Chondrocyte (in vitro differentiated cells): Measurements from ENCODE around the gene RASL10A. TPM values are rescaled to one million over a fixed set of nuclear protein-coding genes. Genes with fewer than 3 reads are reported as not detected.

Experiments
- DNase-seq: peaks from one replicate; pipeline ENCODE4 v3.0.0; 2021; ENCODE audit warnings: mixed read lengths, low spot score
- H3K27ac Mint-ChIP-seq: one replicate; pipeline ENCODE4 v1.8.0; 2021; ENCODE audit warnings: mild to moderate bottlenecking, moderate library complexity, mixed read lengths; ENCODE audit not compliant: unreplicated experiment
- H3K27me3 Mint-ChIP-seq: 2 replicates; pipeline ENCODE4 v1.8.0; 2021; ENCODE audit warnings: low read depth, mixed read lengths
- H3K36me3 Mint-ChIP-seq: 2 replicates; pipeline ENCODE4 v1.8.0; 2021; ENCODE audit warnings: low read depth, mixed read lengths
- H3K4me1 Mint-ChIP-seq: 2 replicates; pipeline ENCODE4 v1.8.0; 2021; ENCODE audit warnings: low read depth, mild to moderate bottlenecking, mixed read lengths
- H3K4me3 Mint-ChIP-seq: one replicate; pipeline ENCODE4 v1.8.0; 2021; ENCODE audit warnings: mild to moderate bottlenecking, moderate library complexity, mixed read lengths; ENCODE audit not compliant: unreplicated experiment
- H3K9me3 Mint-ChIP-seq: 2 replicates; pipeline ENCODE4 v1.8.0; 2021; ENCODE audit warnings: low read depth, mixed read lengths
- total RNA-seq: library from RNA; stranded (reverse); gene quantifications from 3 replicates; pipeline ENCODE4 v1.2.1, GENCODE V29; 2021
- TF ChIP-seq, protein P1 (sequence below): fragments of 200-600 bp; sonication (generic); IDR thresholded peaks from 2 replicates; pipeline ENCODE4 v1.5.0; 2021; ENCODE audit warnings: antibody characterized with exemption, mild to moderate bottlenecking, moderate library complexity

The RASL10A gene
- total RNA-seq, 1 donor from 2014 or later, result 0.27 TPM

DNA sequence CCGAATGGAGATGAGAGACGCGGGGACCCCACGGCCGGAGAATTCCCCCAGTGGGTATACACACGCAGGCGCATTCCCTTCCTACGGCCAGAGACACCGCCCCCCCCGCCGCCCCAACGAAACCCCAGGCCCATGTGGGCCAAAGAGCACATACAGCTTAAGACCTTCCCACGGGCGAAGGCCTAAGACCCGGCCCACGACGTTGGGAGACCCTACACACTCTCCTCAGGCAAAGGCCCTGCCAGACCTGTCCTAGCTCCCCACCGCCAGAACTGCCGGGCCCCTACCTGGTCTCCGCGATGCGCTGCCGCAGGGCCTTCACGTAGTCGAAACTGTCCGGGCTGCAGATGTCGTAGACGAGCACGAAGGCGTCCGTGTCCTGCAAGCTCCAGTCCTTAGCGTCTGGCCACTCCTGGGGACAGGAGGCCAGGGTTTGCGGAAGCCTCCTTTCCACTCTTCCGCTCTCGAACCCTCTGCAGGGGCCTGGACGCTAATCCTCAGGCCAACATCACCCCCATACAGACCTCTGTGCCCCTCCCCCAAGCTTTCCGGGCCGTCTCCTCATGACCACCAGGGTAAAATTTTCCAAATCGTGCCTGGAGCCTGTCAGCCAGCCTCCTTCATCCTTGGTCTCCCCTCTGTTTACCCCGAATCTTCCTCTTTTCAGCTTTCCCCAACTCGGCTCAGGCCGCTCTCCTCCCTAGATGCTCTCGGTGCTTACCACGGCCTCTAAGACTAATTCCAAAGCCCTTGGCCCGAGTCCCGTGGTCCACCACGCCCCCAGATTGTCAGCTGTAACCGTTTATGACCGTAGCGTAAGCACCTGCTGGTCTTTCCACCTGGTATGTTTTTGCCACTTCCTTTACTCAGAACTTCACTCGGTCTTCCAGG, 1.7 kb downstream of the RASL10A start:
- H3K4me1 Mint-ChIP-seq, result peaks cover 33% of the 10 kb centered on the region
- H3K4me3 Mint-ChIP-seq, result peak overlapping the region; percentile 49
- no peaks in the 10 kb centered on the region for H3K9me3 Mint-ChIP-seq
- peak; percentile 92 for DNase-seq
- H3K27ac Mint-ChIP-seq, result no peak overlapping the region
- H3K27me3 Mint-ChIP-seq, result peaks cover 14% of the 10 kb centered on the region
- TF ChIP-seq, protein P1, sequence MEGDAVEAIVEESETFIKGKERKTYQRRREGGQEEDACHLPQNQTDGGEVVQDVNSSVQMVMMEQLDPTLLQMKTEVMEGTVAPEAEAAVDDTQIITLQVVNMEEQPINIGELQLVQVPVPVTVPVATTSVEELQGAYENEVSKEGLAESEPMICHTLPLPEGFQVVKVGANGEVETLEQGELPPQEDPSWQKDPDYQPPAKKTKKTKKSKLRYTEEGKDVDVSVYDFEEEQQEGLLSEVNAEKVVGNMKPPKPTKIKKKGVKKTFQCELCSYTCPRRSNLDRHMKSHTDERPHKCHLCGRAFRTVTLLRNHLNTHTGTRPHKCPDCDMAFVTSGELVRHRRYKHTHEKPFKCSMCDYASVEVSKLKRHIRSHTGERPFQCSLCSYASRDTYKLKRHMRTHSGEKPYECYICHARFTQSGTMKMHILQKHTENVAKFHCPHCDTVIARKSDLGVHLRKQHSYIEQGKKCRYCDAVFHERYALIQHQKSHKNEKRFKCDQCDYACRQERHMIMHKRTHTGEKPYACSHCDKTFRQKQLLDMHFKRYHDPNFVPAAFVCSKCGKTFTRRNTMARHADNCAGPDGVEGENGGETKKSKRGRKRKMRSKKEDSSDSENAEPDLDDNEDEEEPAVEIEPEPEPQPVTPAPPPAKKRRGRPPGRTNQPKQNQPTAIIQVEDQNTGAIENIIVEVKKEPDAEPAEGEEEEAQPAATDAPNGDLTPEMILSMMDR, result no peak
- peaks cover 13% of the 10 kb centered on the region for H3K36me3 Mint-ChIP-seq

GRCh38 chr22:29313126-29313575, 2.3 kb downstream of the RASL10A start:
- Mint-ChIP-seq H3K9me3 (no peaks in the 10 kb centered on the region), H3K27me3 (peaks cover 14% of the 10 kb centered on the region), H3K4me3 (no peak overlapping the region), H3K36me3 (peaks cover 13% of the 10 kb centered on the region), H3K27ac (no peak overlapping the region), H3K4me1 (peaks cover 40% of the 10 kb centered on the region)
- TF ChIP-seq, protein P1, result peak; percentile 71
- DNase-seq, result no peak

DNA sequence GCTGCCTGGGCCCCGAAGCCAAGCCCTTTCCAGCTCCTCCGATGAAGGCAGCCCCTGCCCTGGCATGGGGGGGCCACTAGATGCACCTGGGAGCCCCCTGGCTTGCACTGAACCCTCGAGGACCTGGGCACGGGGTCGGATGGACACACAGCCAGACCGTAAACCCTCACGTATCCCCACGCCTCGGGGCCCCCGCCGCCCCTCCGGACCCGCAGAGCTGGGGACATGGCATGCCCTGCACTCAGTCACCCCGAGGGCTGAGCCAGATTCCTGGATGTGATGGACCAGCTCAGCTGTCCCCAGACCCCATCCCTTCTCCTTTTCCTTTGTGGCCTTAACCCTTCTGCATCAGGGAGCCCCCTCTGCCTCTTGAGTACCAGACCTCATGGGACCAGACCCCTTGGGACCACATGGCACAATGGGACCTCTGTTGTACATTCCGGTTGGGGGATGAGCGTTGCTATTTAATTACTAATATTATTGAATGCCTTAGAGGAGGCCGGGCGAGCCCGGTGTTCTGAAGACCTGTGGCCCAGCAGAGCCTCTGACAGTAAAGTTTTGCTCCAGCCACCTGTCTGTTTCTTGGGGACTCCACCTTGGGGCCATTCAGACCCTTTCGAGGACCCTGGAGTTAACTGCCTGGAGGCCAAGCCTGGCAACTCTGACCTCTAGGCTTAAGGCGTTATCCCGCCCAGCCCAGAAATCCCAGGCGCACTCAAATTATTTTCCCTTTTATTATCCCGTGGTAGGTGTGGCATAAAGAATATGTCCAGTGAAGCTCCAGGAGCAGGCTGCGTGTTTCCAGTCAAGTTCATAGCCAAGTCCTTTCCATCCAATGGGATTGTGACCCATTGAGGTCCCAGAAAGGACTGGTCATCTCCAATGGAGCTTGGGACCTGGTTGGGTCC, 3.0 kb downstream of the RASL10A start:
- Mint-ChIP-seq H3K4me1 (peaks cover 45% of the 10 kb centered on the region), H3K27ac (peak overlapping the region; percentile 78), H3K9me3 (no peaks in the 10 kb centered on the region), H3K36me3 (peaks cover 13% of the 10 kb centered on the region), H3K4me3 (no peak overlapping the region), H3K27me3 (peaks cover 14% of the 10 kb centered on the region)
- DNase-seq, result peak; percentile 33
- TF ChIP-seq, protein P1, result no peak

DNA sequence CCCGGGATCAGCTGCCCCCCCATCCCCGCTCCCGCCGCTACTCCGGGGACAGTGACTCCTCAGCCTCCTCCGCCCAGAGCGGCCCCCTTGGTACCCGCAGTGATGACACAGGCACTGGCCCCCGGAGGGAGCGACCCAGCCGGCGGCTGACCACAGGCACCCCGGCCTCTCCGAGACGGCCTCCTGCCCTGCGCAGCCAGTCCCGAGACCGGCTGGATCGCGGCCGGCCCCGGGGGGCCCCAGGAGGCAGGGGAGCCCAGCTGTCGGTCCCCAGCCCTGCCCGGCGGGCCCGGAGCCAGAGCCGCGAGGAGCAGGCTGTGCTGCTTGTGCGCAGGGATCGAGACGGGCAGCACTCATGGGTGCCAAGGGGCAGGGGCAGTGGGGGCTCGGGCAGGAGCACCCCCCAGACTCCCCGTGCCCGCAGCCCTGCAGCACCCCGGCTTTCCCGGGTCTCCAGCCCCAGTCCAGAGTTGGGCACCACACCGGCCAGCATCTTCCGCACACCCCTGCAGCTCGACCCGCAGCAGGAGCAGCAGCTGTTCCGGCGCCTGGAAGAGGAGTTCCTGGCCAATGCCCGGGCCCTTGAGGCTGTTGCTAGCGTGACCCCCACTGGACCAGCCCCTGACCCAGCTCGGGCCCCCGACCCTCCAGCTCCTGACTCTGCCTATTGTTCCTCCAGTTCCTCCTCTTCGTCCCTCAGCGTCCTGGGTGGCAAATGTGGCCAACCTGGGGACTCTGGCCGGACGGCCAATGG, 3.9 kb downstream of the RASL10A start:
- peaks cover 13% of the 10 kb centered on the region for H3K36me3 Mint-ChIP-seq
- no peak overlapping the region for H3K4me3 Mint-ChIP-seq
- H3K27ac Mint-ChIP-seq, result peak overlapping the region; percentile 94
- H3K27me3 Mint-ChIP-seq, result peaks cover 14% of the 10 kb centered on the region
- DNase-seq, result peak; percentile 94
- peaks cover 47% of the 10 kb centered on the region for H3K4me1 Mint-ChIP-seq
- TF ChIP-seq, protein P1, result no peak
- H3K9me3 Mint-ChIP-seq, result no peaks in the 10 kb centered on the region
